Suppressor macrophage (primary cell): ENCODE results near the gene EHD1.
A peak's percentile ranks its signal among the peaks of the same experiment; 100 is the strongest.

Experiments used
- DNase-seq, 4 experiments: peaks; one replicate each; pipeline ENCODE4 v3.0.0-alpha.2; 2020 to 2022

EHD1 gene

GRCh38 chr11:64909653-64910343, 31.4 kb upstream of the EHD1 start:
- no peak for DNase-seq

GRCh38 chr11:64908766-64909165, 30.3 kb upstream of the EHD1 start:
- no peak for DNase-seq

GRCh38 chr11:64906314-64906635, 27.9 kb upstream of the EHD1 start:
- DNase-seq, result no peak

- no peak for DNase-seq
These were observed 27.3 kb upstream of the EHD1 start for GRCh38 chr11:64905516-64906313.

GRCh38 chr11:64903291-64903833, 24.9 kb upstream of the EHD1 start:
- no peak for DNase-seq

- DNase-seq, result no peak
These were observed 23.9 kb upstream of the EHD1 start for GRCh38 chr11:64902102-64902900.

- no peak for DNase-seq
These were observed 22.4 kb upstream of the EHD1 start for GRCh38 chr11:64900774-64901173.

- DNase-seq, result no peak
These were observed 21.9 kb upstream of the EHD1 start for GRCh38 chr11:64900263-64900678.

GRCh38 chr11:64898541-64898940, 20.1 kb upstream of the EHD1 start:
- DNase-seq, result no peak

- DNase-seq, result no peak
These were observed 19.6 kb upstream of the EHD1 start for GRCh38 chr11:64898076-64898445.

- DNase-seq, result no peak
These were observed 19.1 kb upstream of the EHD1 start for GRCh38 chr11:64897381-64898075.

GRCh38 chr11:64896448-64897022, 18.1 kb upstream of the EHD1 start:
- no peak for DNase-seq

GRCh38 chr11:64894812-64895452, 16.5 kb upstream of the EHD1 start:
- DNase-seq, result no peak

- DNase-seq, result peak; percentile 88 to 95 (median 92)
These were observed 15.8 kb upstream of the EHD1 start for GRCh38 chr11:64894070-64894811.

- DNase-seq, result no peak
These were observed 15.0 kb upstream of the EHD1 start for GRCh38 chr11:64893194-64894069.

- DNase-seq, result no peak
These were observed 14.4 kb upstream of the EHD1 start for GRCh38 chr11:64892838-64893193.

GRCh38 chr11:64892411-64892831, 14.0 kb upstream of the EHD1 start:
- no peak for DNase-seq

- no peak for DNase-seq
These were observed 13.5 kb upstream of the EHD1 start for GRCh38 chr11:64891880-64892279.

GRCh38 chr11:64891215-64891848, 12.9 kb upstream of the EHD1 start:
- no peak for DNase-seq
